Bronchial epithelial cell (primary cell): ENCODE results near the gene MSANTD2. TPM values are rescaled to one million over a fixed set of nuclear protein-coding genes. Genes with fewer than 3 reads are reported as not detected.

ENCODE experiments used
- DNase-seq: peaks from one replicate; pipeline ENCODE4 v3.0.0-alpha.2; 2010; ENCODE audit warnings: low read depth
- FAIRE-seq: peaks from 2 replicates; lab custom pipeline; 2011; peaks lifted over from hg19 to GRCh38; lab: Jason Lieb, UNC
- H3K27me3 ChIP-seq: 2 replicates; pipeline ENCODE4 v1.5.1; 2011; ENCODE audit warnings: low read length; ENCODE audit not compliant: control insufficient read depth, insufficient read depth
- H3K36me3 ChIP-seq: 2 replicates; pipeline ENCODE4 v1.5.1; 2011; ENCODE audit warnings: low read length; ENCODE audit not compliant: control insufficient read depth, insufficient read depth
- H3K4me3 ChIP-seq: 2 replicates; pipeline ENCODE4 v1.5.1; 2011; ENCODE audit warnings: mild to moderate bottlenecking, low read depth, low read length, control low read depth
- CTCF ChIP-seq: IDR thresholded peaks from 2 replicates; pipeline ENCODE4 v1.5.1; 2011; ENCODE audit warnings: mild to moderate bottlenecking, moderate library complexity, low read length, control low read depth, inconsistent platforms; ENCODE audit not compliant: insufficient read depth, severe bottlenecking
- total RNA-seq: library from RNA; depleted of rRNA; stranded (reverse); fragments of >200 nt; gene quantifications from 2 replicates; pipeline ENCODE4 v1.2.1, GENCODE V29; 2014

MSANTD2 gene
- total RNA-seq, result 2.9 TPM in 2 replicates

GRCh38 chr11:124800226-124800929, at the start of gene MSANTD2:
TSS of gene MSANTD2 (minus strand) at chr11:124800406. CDS start at chr11:124800380, 26 bp downstream.
- FAIRE-seq, result no peak
- DNase-seq, result peak; percentile 24

GRCh38 chr11:124846070-124846673, 46.0 kb upstream of the MSANTD2 start:
- no peak overlapping the region for H3K4me3 ChIP-seq
- peaks cover 56% of the 10 kb centered on the region for H3K27me3 ChIP-seq
- no peak for FAIRE-seq
- TF ChIP-seq CTCF, result no peak
- DNase-seq, result no peak
- no peaks in the 10 kb centered on the region for H3K36me3 ChIP-seq

More at GRCh38 chr11:124800226-124800929, at the start of gene MSANTD2:
- H3K36me3 ChIP-seq, result no peaks in the 10 kb centered on the region
- TF ChIP-seq CTCF, result no peak
- H3K4me3 ChIP-seq, result peak within 1 kb of the TSS; percentile 82
- no peaks in the 10 kb centered on the region for H3K27me3 ChIP-seq

- FAIRE-seq (peak; percentile 50), DNase-seq (no peak)
- TF ChIP-seq CTCF, result no peak
- no peaks in the 10 kb centered on the region for H3K36me3 ChIP-seq
- no peak overlapping the region for H3K4me3 ChIP-seq
- H3K27me3 ChIP-seq, result peaks cover 63% of the 10 kb centered on the region
Observed at GRCh38 chr11:124844664-124845079, 44.5 kb upstream of the MSANTD2 start.

- DNase-seq (no peak), FAIRE-seq (no peak)
- Histone ChIP-seq H3K27me3 (peaks cover 65% of the 10 kb centered on the region), H3K4me3 (no peak overlapping the region), H3K36me3 (no peaks in the 10 kb centered on the region)
- TF ChIP-seq CTCF, result no peak
Observed at GRCh38 chr11:124843616-124843910, 43.4 kb upstream of the MSANTD2 start.

- TF ChIP-seq CTCF, result no peak
- Histone ChIP-seq H3K4me3 (no peak overlapping the region), H3K27me3 (peaks cover 66% of the 10 kb centered on the region), H3K36me3 (no peaks in the 10 kb centered on the region)
- DNase-seq (no peak), FAIRE-seq (peak; percentile 55)
Observed at GRCh38 chr11:124842305-124842704, 42.1 kb upstream of the MSANTD2 start.
